ENCODE measurements around the gene SDE2.

SDE2 gene

DNA sequence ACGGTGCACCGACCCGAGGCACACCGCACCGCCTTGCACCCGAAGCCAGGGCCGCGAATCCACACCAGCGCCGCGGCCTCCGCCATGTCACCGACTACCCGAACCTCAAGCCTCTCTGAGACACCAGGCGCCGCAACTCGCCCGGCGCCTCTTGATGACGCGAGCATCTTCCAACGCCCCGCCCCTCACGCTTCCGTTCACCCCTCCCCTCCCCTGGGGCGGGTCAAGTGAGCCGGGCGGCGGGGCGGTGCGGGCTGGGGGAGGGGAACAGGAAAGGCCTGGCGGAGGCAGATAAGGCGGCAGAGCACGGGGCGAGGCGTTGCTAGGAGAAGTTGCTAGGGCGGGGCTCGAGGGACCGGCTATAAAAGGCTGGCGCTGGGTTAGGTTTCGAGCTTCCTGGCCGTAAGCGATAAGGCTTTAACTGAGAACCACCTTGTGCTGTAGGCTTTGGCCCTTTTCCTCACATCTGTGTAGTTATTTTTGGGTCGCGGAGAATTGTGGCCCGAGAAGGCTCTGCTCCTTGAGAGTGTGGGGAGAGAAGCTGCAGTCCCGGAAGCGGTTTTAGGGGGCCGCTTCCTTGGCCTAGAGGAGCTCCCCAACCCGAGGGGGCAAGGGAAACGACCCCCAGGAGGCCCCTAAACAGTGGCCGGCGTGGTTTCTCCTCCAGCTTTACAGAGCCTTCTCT is at the start of gene SDE2:
SDE2 (minus strand) TSS at position 117 of the 685 bp plus-strand sequence; CDS start at position 86, 31 bp downstream.
- DNase-seq (ENCODE audit: low spot score): peak; percentile 93
- TF ChIP-seq, protein P1, sequence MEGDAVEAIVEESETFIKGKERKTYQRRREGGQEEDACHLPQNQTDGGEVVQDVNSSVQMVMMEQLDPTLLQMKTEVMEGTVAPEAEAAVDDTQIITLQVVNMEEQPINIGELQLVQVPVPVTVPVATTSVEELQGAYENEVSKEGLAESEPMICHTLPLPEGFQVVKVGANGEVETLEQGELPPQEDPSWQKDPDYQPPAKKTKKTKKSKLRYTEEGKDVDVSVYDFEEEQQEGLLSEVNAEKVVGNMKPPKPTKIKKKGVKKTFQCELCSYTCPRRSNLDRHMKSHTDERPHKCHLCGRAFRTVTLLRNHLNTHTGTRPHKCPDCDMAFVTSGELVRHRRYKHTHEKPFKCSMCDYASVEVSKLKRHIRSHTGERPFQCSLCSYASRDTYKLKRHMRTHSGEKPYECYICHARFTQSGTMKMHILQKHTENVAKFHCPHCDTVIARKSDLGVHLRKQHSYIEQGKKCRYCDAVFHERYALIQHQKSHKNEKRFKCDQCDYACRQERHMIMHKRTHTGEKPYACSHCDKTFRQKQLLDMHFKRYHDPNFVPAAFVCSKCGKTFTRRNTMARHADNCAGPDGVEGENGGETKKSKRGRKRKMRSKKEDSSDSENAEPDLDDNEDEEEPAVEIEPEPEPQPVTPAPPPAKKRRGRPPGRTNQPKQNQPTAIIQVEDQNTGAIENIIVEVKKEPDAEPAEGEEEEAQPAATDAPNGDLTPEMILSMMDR (IDR thresholded peaks at IDR 0.05; ENCODE audit: extremely low read depth, missing control alignments): no peak

DNA sequence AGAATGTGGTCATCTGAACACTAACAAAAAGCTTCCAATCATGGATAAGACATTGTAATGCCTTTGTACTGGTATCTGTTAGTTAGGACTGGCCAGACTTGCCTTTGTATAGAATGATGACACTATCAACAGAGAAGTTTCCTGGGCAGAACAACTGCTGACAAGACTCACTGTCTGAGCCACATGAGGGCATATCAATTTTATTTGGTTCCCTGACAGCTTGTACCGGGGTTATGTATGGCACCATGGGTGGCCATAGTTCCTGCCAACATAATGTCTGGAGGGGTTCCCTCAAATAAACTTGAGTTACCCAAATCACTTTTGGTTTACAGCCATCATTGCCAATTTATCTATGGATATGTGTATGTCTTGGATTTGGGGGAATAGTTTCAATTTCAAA is 49.7 kb upstream of the SDE2 start:
- TF ChIP-seq, protein P1 (IDR thresholded peaks at IDR 0.05; ENCODE audit: extremely low read depth, missing control alignments): no peak
- DNase-seq (ENCODE audit: low spot score): no peak

DNA sequence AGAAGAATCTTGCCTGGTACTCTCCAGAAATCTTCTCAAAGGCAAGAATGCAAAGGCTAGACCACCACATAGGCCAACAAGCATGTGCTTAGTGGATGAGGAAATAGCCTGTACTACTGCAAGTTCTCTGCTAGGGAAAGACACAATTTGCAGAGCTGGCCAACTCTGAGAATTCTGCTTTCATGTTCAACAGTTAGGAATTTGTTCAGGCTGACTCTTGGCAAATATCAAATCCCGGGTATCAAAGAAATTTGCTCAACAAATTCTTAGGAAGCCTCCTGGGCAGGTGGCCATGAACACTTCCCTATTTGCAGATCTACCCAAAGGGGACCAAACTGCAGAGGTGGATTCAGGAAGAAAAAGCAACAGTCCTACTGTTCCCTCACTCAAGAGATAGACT is 48.4 kb upstream of the SDE2 start:
- DNase-seq (ENCODE audit: low spot score): no peak
- TF ChIP-seq, protein P1 (IDR thresholded peaks at IDR 0.05; ENCODE audit: extremely low read depth, missing control alignments): no peak

DNA sequence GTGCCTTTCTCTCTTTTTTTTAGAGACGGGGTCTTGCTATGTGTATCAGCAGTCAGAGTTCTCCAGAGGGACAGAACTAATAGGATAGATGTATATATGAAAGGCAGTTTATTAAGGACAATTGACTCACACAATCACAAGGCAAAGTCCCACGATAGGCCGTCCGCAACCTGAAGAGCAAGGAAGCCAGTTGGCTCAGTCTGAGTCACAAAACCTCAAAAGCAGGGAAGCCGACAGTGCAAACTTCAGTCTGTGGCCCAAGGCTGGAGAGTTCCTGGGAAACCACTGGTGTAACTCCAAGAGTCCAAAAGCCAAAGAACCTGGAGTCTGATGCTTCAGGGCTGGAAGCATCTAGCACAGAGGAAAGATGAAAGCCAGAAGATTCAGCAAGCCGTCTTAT is 47.1 kb upstream of the SDE2 start:
- no peak for DNase-seq (ENCODE audit: low spot score)
- TF ChIP-seq, protein P1 (IDR thresholded peaks at IDR 0.05; ENCODE audit: extremely low read depth, missing control alignments): no peak

DNA sequence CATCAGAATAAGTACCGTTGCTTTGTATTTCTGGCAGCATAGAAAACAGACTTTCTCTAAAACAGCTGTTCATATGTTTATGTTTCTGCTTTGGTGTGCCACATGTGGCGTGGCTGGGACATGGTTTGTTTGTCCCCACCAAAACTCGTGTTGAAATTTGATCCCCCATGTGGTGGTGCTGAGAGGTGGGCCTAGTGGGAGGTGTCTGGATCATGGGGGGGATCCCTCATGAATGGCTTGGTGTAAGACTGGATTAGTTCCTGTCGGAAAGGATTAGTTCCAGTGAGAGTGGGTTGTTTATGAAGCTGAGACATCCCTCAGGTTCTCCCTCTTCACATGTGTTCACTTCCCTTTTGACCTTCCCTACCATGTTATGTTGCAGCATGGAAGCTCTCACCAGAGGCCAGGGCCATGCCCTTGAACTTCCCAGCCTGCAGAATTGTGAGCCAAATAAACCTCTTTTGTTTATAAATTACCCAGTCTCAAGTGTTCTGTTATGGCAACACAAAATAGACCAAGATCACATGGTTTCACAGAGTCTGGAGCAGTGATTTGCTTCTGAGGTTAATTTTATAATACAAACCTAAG is 45.5 kb upstream of the SDE2 start:
- DNase-seq (ENCODE audit: low spot score): no peak
- TF ChIP-seq, protein P1 (IDR thresholded peaks at IDR 0.05; ENCODE audit: extremely low read depth, missing control alignments): no peak

DNA sequence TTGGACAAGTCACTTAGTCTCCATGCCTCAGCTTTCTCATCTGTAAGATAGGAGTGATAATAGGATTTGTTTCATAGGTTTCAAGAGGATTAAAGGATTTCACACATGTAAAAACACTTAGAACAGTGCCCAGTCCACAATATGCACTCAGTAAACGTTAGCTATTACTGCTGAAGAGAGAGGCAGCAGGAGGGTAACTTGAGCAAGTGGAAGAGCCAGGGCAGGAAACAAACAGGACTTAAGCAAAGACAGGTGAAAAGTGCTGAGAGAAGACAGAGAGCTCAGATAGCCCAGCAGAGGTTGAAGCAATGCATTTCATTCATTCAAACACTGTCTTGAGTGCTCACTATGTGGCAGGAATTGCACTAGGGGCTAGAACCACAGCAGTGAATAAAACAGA is 42.3 kb upstream of the SDE2 start:
- TF ChIP-seq, protein P1 (IDR thresholded peaks at IDR 0.05; ENCODE audit: extremely low read depth, missing control alignments): no peak
- no peak for DNase-seq (ENCODE audit: low spot score)

DNA sequence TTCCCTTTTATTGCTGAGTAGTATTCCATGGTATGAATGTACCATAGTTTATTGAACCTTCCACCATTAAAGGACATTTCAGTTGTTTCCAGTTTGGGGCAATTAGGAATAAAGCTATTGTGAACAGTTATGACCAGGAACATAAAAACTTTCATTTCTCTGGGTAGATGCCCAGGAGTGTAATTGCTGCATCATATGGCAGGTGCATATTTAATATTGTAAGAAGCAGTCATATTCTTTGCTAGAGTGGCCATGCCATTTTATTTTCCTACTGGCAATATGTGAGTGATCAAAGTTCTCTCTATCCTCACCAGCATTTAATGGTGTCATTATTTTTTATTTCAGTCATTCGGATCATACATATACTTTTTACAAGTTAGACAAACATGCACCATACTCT is 39.5 kb upstream of the SDE2 start:
- TF ChIP-seq, protein P1 (IDR thresholded peaks at IDR 0.05; ENCODE audit: extremely low read depth, missing control alignments): no peak
- DNase-seq (ENCODE audit: low spot score): no peak
